ENCODE data around the gene ATF2.

ATF2 gene, protein sequence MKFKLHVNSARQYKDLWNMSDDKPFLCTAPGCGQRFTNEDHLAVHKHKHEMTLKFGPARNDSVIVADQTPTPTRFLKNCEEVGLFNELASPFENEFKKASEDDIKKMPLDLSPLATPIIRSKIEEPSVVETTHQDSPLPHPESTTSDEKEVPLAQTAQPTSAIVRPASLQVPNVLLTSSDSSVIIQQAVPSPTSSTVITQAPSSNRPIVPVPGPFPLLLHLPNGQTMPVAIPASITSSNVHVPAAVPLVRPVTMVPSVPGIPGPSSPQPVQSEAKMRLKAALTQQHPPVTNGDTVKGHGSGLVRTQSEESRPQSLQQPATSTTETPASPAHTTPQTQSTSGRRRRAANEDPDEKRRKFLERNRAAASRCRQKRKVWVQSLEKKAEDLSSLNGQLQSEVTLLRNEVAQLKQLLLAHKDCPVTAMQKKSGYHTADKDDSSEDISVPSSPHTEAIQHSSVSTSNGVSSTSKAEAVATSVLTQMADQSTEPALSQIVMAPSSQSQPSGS

GRCh38 chr2:175167792-175168563, at the start of gene ATF2:
ATF2 (minus strand) TSS chr2:175168203; CDS start chr2:175136443, 31,760 bp downstream.
- peak; percentile 100 for DNase-seq (ENCODE audit: low read depth in 2 of 2)

- DNase-seq (ENCODE audit: low read depth in 2 of 2), result no peak
Measured at GRCh38 chr2:175207741-175208438, 39.9 kb upstream of the ATF2 start.

DNA sequence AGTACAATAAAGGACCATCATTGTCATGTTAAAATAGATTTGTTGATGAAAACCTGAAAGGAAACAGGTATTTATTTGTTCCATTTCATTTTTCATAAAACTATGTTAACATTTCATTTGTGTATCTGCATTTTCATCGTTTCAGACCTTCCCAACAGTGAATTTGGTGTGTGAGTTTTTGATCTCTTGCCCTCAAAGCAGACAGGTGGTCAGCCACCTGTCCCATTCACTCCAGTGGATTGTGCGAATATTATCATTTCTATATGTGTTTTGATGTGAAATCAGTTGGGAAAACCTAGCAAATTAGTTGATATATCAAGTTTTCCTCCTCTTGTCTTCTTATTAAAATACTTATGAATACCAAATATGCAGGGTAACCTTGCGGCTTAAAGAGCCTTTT, 38.9 kb upstream of the ATF2 start:
- DNase-seq (ENCODE audit: low read depth in 2 of 2), result no peak

- DNase-seq (ENCODE audit: low read depth in 2 of 2), result no peak
Measured at GRCh38 chr2:175205523-175205922, 37.5 kb upstream of the ATF2 start.

GRCh38 chr2:175203621-175204496, 35.9 kb upstream of the ATF2 start:
- DNase-seq (ENCODE audit: low read depth in 2 of 2), result no peak

GRCh38 chr2:175195012-175195411, 27.0 kb upstream of the ATF2 start:
- DNase-seq (ENCODE audit: low read depth in 2 of 2), result no peak

DNA sequence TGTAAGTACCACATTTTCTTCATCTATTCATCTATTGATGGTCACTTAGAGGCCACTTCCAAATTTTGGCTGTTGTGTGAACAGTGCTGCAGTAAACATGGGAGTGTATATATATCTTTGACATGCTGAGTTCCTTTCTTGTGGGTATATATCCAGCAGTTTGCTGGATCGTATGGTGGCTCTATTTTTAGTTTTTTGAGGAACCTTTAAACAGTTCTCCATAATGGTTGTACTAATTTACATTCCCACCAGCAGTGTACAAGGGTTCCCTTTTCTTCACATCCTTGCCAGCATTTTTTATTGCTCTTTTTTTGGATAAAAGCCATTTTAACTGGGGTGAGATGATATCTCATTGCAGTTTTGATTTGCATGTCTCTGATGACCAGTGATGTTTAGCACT, 20.8 kb upstream of the ATF2 start:
- no peak for DNase-seq (ENCODE audit: low read depth in 2 of 2)

- no peak for DNase-seq (ENCODE audit: low read depth in 2 of 2)
Measured at GRCh38 chr2:175187378-175187777, 19.4 kb upstream of the ATF2 start.

DNA sequence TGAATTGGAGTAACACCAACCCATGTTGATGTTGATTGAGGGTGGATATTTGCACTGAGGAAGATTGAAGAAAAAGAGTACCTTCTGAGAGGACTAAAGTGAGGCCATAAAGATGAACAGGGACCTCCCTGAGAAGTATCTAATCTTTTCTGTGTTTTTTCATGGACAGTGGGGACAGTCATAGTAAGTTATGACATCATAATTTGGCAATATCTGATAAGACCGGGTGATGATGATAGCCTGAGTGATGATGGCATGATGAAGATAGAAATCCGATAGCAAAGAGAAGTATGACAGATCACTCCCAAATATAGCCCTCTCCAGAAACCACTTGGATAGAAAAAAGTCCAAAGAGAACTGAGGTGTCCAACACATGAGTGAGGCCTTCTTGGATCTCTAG, 15.7 kb upstream of the ATF2 start:
- DNase-seq (ENCODE audit: low read depth in 2 of 2), result no peak

GRCh38 chr2:175181877-175182308, 13.9 kb upstream of the ATF2 start:
- DNase-seq (ENCODE audit: low read depth in 2 of 2), result no peak

GRCh38 chr2:175181104-175181876, 13.3 kb upstream of the ATF2 start, which contains the start of gene ATP5MC3:
ATP5MC3 (minus strand) TSS chr2:175181710; CDS start chr2:175181393, 317 bp downstream.
- DNase-seq (ENCODE audit: low read depth in 2 of 2), result peak; percentile 89 to 91

DNA sequence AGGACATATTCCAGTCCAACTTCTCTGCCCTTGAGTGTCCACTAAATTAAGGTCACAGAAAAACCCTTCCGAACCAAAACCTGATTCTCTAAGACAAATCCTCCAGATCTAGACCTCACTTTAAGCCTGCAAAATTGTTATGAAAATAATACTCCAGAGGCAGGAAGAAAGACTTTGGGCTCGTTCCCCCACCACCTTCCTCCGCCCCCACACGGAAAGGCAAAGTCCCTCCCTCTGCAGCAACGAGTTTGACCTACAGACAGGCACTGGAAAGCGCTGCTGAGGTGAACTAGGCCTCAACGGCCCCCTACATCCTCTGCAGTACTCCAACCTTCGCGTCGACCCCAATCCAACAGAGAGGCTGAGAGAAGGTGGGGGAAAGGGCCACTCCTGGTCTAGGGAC, 12.7 kb upstream of the ATF2 start:
- no peak for DNase-seq (ENCODE audit: low read depth in 2 of 2)

GRCh38 chr2:175176624-175177023, 8.6 kb upstream of the ATF2 start:
- no peak for DNase-seq (ENCODE audit: low read depth in 2 of 2)

GRCh38 chr2:175175896-175176295, 7.9 kb upstream of the ATF2 start:
- DNase-seq (ENCODE audit: low read depth in 2 of 2), result no peak

- no peak for DNase-seq (ENCODE audit: low read depth in 2 of 2)
Measured at GRCh38 chr2:175175320-175175719, 7.3 kb upstream of the ATF2 start.

GRCh38 chr2:175170659-175171304, 2.8 kb upstream of the ATF2 start:
- DNase-seq (ENCODE audit: low read depth in 2 of 2), result no peak

DNA sequence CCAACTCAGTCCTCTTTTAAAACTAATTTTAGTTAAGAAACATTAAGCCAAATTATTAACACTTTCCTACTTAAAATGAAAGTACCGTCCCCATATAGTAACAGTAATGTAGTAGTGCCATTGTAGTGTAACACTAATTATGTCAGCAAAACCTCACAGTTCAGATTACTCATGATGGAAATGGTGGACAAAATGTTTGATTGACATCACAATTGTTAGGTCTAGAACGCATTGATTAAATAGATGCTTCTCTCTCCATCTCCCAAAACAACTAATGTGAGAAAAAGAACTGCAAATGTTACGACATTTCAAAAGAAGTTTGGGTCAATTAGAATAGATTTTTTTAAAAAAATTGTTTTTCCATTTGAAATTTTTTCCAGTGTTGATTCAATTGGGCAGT, 1.2 kb upstream of the ATF2 start:
- DNase-seq (ENCODE audit: low read depth in 2 of 2), result no peak

DNA sequence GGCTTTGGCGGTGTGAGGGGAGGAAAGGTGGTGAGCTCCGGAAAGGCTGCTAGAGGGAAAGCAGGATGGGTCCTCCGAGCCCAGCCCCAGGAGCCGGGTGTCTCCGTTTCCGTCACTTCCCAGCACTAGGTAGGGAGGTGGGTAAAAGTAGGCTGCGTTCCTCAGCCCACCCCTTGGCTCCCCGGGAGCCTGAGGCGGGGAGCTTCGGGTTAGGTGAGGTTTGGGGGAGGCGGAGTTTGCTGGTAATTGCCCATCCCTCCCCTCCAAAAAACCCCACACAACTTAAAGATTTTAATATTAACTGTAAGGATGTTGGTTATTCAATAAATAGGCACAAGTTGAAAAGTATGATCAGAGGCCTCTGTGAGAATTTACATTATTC, 552 bp upstream of the ATF2 start:
- DNase-seq (ENCODE audit: low read depth in 2 of 2), result no peak

- DNase-seq (ENCODE audit: low read depth in 2 of 2), result no peak
Measured at GRCh38 chr2:175167076-175167791, 769 bp downstream of the ATF2 start.

Data from fibroblast of skin of left quadriceps (primary cell).